IPS-11a (cell line): Measurements from ENCODE around the gene CTDSP1.

Experiments used
- H3K4me3 ChIP-seq: one replicate; pipeline ENCODE4 v1.5.1; 2013; ENCODE audit warnings: low read depth, low read length, control low read depth

Gene CTDSP1

DNA sequence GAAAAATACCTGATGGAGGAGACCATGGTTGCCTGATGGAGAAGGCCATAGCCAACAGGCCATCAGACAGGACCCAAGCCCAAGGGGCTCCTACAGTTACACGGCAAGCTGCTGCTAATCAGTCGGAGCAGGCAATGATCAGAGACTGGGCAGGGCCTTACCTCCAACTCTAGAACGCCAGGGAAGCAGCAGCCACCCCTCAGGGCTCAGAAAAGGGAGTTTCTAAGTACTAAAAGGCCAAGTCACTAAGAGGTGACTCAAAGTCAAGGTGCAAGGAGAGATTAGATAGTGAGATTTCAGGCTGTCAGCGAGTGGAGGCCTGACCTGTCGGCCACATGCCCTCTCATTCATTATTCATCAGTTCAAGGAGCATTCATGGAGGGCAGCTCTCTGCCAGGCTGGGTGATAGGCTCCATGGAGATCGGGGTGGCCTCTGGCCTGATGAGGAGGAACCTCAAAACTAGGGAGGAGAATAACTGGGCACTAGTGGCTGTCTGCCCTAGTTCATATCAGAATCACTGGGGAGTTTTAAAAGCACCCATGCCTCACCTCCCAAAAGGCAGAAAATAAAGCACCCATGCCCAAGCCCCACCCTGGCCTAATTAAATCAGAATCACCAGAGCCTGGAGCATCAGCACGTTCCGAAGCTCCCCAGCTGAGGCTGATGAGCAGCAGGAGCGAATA is 22.9 kb downstream of the CTDSP1 start:
- no peak overlapping the region for H3K4me3 ChIP-seq

DNA sequence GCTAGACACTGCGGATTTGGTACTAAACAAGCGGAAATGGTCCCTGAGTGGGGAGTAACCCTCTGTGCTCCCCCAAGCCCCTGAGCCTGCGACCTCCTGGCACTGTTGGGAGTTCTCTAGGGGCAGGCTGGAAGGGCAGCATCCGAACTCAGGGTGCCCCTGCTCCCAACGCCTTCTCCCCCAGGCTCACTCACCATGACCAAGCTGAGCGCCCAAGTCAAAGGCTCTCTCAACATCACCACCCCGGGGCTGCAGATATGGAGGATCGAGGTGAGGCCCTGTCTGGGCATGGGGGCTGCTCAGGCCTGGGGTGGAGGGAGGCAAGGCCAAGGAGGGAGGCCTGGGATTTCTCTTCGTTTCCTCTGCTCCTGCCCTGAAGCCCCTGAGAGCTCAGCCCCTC is 23.9 kb downstream of the CTDSP1 start:
- H3K4me3 ChIP-seq = no peak overlapping the region

DNA sequence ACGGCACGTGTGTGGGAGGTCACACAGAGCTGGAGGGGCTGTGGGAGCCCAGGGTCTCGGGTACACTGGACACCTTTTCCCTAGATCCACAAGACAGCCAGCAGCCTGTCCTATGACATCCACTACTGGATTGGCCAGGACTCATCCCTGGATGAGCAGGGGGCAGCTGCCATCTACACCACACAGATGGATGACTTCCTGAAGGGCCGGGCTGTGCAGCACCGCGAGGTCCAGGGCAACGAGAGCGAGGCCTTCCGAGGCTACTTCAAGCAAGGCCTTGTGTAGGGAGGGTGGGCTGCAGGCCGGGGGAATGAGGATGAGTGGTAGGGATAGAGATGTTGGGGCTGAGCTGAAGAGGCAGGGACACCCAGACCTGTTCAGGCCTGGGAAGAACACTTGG is 25.9 kb downstream of the CTDSP1 start:
- H3K4me3 ChIP-seq = no peak overlapping the region

DNA sequence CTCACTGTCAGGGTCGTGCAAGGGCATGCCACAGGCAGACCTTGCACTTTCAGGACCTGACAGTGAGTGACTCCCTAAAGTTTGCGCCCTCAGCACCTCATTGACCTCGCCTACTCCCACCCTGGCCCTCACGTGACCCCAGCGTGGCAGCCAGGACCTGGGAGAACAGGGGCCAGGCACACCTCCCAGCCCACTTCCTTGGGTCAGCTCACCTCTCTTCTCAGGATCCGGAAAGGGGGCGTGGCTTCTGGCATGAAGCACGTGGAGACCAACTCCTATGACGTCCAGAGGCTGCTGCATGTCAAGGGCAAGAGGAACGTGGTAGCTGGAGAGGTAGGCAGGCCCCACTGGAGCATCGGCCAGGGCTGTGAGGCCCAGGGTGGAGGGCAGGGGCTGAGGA is 28.1 kb downstream of the CTDSP1 start:
- H3K4me3 ChIP-seq = no peak overlapping the region

DNA sequence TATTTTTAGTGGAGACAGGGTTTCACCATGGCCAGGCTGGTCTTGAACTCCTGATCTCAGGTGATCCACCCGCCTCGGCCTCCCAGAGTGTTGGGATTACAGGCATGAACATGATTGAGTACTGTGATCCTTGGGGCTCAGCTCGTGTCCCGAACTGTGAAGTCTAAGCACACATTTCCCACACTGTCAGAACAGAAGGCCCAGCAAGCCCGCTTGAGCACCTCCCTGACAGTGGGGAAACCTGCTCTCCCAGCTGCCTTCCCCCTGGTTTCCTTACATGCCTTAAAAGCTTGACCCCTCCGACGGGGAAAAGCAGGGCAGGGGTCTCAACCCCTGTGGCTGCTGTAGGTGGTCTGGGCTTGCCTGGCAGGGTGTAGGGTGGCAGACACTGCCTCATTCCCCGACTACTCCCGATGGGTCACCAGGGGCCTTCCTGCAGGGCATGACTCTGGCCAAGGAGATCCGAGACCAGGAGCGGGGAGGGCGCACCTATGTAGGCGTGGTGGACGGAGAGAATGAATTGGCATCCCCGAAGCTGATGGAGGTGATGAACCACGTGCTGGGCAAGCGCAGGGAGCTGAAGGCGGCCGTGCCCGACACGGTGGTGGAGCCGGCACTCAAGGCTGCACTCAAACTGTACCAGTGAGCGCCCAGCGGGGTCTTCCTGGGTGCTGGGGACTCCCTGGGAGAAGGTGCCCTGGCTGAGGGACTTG is 29.3 kb downstream of the CTDSP1 start:
- no peak overlapping the region for H3K4me3 ChIP-seq

DNA sequence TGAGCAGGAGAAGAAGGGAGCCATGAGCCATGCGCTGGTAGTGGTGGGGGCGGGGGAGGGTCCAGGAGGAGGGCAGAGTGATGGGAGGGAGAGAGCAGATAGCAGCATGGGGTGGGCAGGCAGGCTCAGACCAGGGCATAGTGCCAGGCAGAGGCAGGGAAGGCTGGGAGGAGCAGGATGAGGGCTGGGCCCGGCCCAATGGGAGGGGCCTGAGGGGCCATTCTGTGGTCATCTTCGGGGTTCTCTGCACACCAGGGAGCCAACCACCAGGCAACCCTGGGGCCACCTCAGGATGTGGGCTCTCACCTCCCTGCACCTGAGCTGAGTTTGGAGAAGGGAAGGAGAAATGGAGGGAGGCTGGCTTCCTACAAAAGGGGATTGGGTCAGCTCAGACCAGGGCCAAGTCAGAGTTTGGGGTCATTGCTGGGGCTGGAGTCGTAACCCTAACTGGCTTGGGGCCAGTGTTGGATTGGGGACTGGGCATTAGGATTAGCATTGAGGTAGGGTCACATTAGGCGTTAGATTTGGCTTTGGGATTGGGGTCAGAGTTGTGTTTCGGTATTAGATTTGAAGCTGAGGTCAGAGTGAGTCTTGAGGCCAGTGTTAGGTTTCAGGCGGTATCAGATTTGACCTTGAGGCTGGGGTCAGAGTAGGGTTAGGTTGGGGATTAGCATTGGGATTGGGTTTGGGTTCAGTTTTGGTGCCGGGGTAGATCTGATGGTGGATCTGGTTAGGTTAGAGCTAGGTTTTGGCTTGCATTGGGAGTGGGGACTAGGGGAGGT is 30.4 kb downstream of the CTDSP1 start:
- no peak overlapping the region for H3K4me3 ChIP-seq

DNA sequence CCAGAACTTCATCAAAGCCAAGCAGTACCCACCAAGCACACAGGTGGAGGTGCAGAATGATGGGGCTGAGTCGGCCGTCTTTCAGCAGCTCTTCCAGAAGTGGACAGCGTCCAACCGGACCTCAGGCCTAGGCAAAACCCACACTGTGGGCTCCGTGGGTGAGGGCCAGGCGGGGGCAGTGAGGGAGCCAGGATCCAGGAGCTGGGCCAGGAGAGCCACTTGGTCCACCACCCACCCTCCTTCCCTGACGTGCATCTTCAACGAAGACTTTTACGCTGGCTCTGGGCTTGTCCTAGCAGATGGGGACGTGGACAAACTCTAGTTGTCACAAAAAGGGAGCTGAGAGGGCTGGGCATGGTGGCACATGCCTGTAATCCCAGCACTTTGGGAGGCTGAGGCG is 31.1 kb downstream of the CTDSP1 start:
- H3K4me3 ChIP-seq = no peak overlapping the region

DNA sequence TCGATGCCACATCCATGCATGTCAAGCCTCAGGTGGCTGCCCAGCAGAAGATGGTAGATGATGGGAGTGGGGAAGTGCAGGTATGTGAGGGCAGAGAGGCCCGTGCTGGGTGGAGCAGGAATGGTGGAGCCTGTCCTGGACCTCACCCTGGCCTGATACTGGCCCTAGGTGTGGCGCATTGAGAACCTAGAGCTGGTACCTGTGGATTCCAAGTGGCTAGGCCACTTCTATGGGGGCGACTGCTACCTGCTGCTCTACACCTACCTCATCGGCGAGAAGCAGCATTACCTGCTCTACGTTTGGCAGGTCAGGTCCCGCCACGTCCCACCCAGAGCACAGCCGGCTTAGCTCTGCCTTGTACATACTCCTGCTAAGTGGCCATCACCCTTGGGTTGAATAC is 32.2 kb downstream of the CTDSP1 start:
- no peak overlapping the region for H3K4me3 ChIP-seq

DNA sequence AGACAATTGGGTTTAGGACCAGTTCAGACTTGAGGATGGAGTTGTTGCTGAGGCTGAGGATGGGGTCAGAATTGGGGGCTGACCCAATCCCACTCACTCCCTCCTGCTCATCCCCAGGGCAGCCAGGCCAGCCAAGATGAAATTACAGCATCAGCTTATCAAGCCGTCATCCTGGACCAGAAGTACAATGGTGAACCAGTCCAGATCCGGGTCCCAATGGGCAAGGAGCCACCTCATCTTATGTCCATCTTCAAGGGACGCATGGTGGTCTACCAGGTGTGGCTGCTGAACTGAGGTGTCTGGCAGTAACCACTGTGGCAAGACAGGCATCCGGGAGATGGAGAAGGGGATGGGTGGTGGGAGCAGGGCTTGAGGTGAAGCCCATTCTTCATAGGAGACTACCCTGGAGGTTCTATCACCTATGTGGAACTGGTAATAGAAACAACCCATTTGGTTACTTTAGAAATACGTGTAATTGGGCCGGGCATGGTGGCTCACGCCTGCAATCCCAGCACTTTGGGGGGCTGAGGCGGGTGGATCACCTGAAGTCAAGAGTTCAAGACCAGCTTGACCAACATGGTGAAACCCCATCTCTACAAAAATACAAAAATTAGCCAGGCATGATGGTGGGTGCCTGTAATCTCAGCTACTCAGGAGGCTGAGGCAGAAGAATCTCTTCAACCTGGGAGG is 33.2 kb downstream of the CTDSP1 start:
- H3K4me3 ChIP-seq = no peak overlapping the region

DNA sequence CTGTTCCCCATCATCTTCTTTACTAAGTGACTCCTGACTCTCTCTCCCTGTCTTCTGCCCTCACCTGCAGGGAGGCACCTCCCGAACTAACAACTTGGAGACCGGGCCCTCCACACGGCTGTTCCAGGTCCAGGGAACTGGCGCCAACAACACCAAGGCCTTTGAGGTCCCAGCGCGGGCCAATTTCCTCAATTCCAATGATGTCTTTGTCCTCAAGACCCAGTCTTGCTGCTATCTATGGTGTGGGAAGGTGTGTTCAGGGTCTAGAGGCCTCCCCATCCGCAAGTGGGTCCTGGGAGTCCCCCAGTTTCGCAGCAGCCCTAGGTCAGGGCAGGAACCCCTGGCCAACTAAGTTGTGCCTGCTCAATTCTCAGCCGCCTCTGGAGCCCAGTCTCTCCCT is 34.8 kb downstream of the CTDSP1 start:
- no peak overlapping the region for H3K4me3 ChIP-seq

DNA sequence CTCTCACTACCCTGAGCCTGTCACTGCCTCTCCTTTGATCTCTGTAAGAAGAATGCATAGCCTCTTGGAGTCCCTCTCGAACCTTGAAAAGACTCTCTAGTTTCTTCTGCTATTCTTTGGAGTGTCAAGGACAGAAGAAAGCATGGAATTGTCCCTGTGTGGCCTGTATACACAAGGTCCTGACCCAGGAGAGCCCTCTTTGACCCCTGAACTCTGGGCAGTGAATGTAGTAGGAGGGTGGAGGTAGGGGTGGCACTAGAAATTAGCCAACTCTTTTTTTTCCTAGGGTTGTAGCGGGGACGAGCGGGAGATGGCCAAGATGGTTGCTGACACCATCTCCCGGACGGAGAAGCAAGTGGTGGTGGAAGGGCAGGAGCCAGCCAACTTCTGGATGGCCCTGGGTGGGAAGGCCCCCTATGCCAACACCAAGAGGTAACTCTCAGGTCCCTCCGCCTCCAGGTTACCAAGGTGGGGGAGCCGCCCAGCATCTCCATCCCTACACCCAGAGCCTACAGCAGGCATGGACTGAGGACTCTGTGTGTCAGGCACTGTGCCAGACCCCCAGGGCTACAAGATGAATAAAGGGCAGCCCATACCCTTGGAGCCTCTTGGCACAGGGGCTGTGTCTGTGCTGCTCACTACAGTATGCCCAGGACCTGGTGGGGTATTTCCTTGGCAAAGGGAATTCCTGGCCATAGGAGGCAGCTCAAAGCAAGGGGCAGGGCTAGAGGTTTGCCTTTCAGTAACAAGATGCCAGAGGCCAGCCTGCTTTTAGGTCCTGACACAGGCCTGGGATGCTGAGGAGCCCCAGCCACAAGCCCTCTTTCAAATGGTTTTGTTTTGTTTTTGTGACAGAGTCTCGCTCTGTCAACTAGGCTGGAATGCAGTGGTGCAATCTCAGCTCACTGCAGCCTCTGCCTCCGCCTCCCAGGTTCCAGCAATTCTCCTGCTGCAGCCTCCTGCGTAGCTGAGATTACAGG is 35.6 kb downstream of the CTDSP1 start:
- H3K4me3 ChIP-seq = no peak overlapping the region

DNA sequence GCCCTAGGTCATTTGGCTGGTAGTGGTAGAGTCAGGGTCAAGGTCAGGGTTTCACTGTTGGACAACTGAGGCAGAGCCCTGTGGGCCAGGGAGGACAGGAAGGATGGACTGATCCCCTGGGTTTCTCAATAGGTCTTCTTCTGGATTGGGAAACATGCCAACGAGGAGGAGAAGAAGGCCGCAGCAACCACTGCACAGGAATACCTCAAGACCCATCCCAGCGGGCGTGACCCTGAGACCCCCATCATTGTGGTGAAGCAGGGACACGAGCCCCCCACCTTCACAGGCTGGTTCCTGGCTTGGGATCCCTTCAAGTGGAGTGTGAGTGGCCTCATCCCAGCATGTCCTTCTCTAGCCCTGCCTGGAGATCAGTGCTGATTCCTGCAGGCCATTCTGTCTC is 37.3 kb downstream of the CTDSP1 start:
- H3K4me3 ChIP-seq = no peak overlapping the region

DNA sequence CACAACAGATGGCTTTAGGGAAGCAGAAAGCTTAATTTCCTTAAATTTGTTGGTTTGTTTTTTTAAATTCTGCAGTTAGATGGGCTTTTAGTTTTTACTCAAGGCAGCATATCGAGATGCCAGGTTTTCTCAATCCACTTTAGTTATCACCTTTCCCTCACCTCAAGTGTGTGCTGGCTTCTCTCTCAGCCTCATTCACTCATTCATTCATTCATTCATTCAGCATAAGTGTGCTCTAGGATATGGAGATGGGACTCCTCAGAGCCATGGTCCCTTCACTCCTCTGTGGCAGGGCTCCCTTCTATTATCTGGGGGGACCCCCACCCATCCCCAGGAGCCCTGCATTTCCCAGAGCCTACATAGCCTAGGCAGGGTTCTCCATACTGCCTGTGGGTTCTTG is 38.3 kb downstream of the CTDSP1 start:
- H3K4me3 ChIP-seq = no peak overlapping the region

DNA sequence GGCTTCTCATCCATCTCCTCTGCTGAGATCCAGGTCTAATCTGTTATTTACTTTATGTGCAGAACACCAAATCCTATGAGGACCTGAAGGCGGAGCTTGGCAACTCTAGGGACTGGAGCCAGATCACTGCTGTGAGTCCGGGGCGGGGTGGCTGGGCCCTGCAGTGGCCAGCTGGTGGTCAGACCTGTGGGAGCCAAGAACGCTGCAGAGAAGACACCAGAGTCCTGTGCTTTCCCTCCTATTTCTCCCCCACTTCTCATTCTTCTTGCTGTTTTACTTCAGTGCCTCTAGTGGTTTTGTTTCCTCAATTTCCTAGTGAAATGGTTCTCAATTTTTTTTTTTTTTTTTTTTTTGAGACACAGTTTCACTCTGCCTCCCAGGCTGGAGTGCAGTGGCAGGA is 38.9 kb downstream of the CTDSP1 start:
- no peak overlapping the region for H3K4me3 ChIP-seq

DNA sequence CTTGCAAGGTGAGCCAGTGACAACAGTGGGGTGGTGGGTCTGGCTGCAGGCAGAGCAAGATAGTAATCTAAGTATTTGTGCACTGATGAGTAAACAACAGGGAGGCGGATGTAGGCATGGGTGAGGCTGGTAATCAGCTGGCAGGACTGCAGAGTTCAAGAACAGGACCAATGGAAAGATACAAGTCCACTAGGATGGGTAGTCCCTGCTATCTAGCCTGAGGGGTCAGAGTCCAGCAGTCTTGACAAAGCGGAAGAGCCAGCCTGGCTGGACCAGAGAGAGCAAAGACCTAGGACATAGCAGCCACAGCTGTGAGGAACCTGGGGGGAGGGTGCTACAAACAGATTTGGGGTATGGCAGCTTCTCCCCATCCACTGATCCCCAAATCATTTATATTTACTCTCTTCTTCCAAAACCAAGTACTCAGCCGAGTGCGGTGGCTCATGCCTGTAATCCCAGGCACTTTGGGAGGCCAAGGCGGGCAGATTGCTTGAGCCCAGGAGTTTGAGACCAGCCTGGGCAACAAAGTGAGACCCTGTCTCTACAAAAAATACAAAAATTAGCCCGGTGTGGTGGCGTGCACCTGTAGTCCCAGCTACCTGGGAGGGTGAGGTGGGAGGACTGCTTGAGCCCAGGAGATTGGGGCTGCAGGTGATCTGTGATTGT is 45.2 kb downstream of the CTDSP1 start:
- no peak overlapping the region for H3K4me3 ChIP-seq

DNA sequence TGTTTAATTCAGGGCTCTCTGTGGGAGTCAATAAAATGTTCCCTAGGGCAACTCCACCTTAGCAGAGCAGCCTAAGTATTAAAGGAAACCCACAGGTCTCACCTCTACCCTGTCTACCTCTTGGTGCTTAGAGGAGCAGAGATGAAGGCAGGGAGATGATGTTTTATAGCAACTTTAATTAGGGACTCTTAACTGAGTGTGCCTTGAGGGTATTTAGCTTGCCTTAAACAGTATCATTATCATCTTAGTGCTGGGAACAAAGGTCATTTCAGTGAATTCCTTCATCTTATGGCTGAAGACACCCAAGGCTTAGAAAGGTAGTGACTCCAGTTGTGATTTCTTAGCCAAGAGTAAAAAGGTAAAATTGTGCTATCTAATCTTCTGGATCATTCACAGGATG is 45.9 kb downstream of the CTDSP1 start:
- H3K4me3 ChIP-seq = no peak overlapping the region

DNA sequence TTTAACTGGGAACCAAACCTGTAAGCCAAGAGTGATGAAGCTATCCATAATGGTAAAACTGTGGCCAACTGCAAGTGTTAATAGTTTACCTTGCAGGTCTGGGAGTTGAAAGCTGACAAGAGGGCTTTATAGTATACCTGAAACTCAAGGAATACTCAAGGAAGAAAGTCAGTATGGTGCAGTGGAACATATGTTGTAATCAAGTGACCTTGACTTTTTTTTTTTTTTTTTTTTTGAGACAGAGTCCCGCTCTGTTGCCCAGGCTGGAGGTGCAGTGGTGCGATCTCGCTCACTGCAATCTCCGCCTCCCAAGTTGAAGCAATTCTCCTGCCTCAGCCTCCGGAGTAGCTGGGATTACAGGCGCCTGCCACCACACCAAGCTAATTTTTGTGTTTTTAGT is 46.9 kb downstream of the CTDSP1 start:
- H3K4me3 ChIP-seq = no peak overlapping the region

DNA sequence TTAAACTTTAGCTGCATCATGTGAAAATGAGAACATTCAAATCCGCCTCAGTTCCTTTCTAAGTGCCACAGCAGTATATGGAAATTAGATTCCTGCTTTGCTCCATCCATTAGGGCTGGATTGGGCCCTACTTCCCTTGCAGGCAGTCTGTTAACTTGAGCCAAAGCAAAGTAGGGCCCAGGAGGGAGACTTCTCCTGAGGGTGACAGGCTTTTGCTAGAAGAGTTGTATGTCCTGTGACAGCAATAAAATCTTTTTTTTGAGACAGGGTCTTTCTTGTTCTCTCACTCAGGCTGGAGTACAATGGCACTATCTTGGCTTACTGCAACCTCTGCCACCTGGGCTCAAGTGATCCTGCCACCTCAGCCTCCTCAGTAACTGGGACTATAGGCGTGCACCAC is 47.4 kb downstream of the CTDSP1 start:
- H3K4me3 ChIP-seq = no peak overlapping the region

DNA sequence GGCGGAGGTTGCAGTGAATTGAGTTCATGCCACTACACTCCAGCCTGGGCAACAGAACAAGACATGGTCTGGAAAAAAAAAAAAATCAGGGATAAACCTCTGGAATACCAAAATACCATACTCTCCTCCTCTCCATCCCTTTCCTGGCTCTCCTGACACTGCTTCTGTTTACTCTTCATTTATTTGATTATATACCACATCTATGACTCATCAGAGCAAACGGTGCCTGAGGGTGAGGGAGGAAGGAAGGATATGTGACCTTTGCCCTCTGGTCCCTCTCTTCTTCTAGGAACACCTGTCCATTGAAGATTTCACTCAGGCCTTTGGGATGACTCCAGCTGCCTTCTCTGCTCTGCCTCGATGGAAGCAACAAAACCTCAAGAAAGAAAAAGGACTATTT is 49.3 kb downstream of the CTDSP1 start:
- no peak overlapping the region for H3K4me3 ChIP-seq

DNA sequence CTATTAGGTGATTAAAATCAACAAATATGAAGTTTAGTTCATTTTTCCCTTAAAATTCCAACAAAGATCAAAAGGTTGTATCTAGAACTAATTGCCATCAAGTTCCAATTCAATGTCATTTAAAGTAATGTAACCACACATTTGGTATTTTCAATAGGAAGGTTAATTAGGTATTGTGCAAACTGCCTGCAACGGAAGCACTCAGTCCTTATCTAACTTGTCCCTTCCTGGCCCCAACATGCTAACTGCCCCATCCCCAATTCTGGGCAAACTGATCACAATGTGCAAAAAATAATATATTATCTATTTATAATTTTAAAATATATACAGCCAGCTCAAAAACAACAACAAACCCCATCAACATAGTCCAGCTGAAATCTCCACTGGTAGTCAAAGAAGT is 52.4 kb downstream of the CTDSP1 start:
- no peak overlapping the region for H3K4me3 ChIP-seq
